Kidney (tissue), 14 donors: Measurements from ENCODE around the gene REG3A. TPM values are rescaled to one million over a fixed set of nuclear protein-coding genes. Genes with fewer than 3 reads are reported as not detected.

ENCODE experiments used
- DNase-seq, 5 donors: peaks; one replicate each; pipeline ENCODE4 v3.0.0-alpha.2; 2013 to 2020
- FAIRE-seq: peaks from 2 replicates; lab custom pipeline; 2012; peaks lifted over from hg19 to GRCh38; lab: Jason Lieb, UNC
- H3K27ac ChIP-seq, 2 donors: one replicate each; pipeline ENCODE4 v1.7.0; 2013; ENCODE audit warnings: low read depth in 2 of 2, low read length in 2 of 2, inconsistent platforms in 1 of 2
- H3K27me3 ChIP-seq: one replicate; pipeline ENCODE4 v1.7.1; 2013; ENCODE audit warnings: low read length, inconsistent platforms; ENCODE audit not compliant: control insufficient read depth, insufficient read depth
- H3K36me3 ChIP-seq, 3 donors: one replicate each; pipeline versions ENCODE4 v1.7.0 to v1.7.1; 2013; ENCODE audit warnings: low read length in 3 of 3, control low read depth in 1 of 3, inconsistent platforms in 1 of 3; ENCODE audit not compliant: insufficient read depth in 3 of 3, control insufficient read depth in 2 of 3
- H3K4me1 ChIP-seq, 3 donors: one replicate each; pipeline versions ENCODE4 v1.7.0 to v1.7.1; 2013; ENCODE audit warnings: low read length in 3 of 3, inconsistent platforms in 1 of 3, low read depth in 1 of 3; ENCODE audit not compliant: control insufficient read depth in 2 of 3, insufficient read depth in 2 of 3
- H3K4me3 ChIP-seq, 3 donors: one replicate each; pipeline versions ENCODE4 v1.7.0 to v1.8.1; 2013; ENCODE audit warnings: low read length in 3 of 3, control low read depth in 1 of 3, inconsistent platforms in 1 of 3
- H3K9ac ChIP-seq, 3 donors: one replicate each; pipeline versions ENCODE4 v1.7.0 to v1.7.1; 2013; ENCODE audit warnings: low read length in 3 of 3, control low read depth in 1 of 3, inconsistent platforms in 1 of 3
- H3K9me3 ChIP-seq, 3 donors: one replicate each; pipeline versions ENCODE4 v1.7.0 to v1.7.1; 2013; ENCODE audit warnings: low read length in 3 of 3, control low read depth in 1 of 3, inconsistent platforms in 1 of 3; ENCODE audit not compliant: control insufficient read depth in 2 of 3, insufficient read depth in 1 of 3
- CTCF ChIP-seq: IDR thresholded peaks from 3 replicates; pipeline ENCODE4 v1.5.1; 2012; ENCODE audit warnings: mild to moderate bottlenecking, moderate library complexity, borderline replicate concordance; ENCODE audit not compliant: insufficient read depth; ENCODE audit errors: extremely low read depth
- intact Hi-C: fragments of 100-400 bp; cut with DNase I; formaldehyde crosslinking; loops from one replicate; pipeline ENCODE4 v1.11.1; 2022
- polyA plus RNA-seq: library from polyadenylated mRNA; stranded (reverse); fragments of 350-450 nt; fragmentation: Illumina TruSeq; extraction: RNeasy Lipid Tissue Mini Kit (QIAGEN cat#74804); gene quantifications from one replicate; pipeline ENCODE4 v1.2.3, GENCODE V29; 2014; ENCODE audit warnings: low read depth, low replicate concordance; ENCODE audit not compliant: insufficient read depth
- total RNA-seq: library from RNA; stranded (reverse); fragmentation: NEBNext Ultra II Directional; extraction: Animal tissue kit (Norgen Biotek cat#: 25700); gene quantifications from one replicate; pipeline ENCODE4 v1.2.1, GENCODE V29; 2021
- donor health status: control.
- donor health status: control.
- donor health status: control.
- donor health status: control.
- donor health status: control.
- donor health status: DM: yes; HTN: yes; CAD: no.
- donor health status: Normal renal cell carcinoma (clear cell type).

Gene REG3A
- total and polyA plus RNA-seq, 2 donors from 2014 or later: not detected

- FAIRE-seq (no peak), DNase-seq (no peak)
- Histone ChIP-seq H3K9me3 (no peaks in the 10 kb centered on the region), H3K27ac (no peak overlapping the region), H3K4me3 (no peak overlapping the region), H3K27me3 (no peaks in the 10 kb centered on the region), H3K9ac (no peak overlapping the region), H3K4me1 (no peaks in the 10 kb centered on the region), H3K36me3 (no peaks in the 10 kb centered on the region)
- no peak for TF ChIP-seq CTCF
- intact Hi-C loops: no loop called here
These were observed 34.4 kb downstream of the REG3A start for GRCh38 chr2:79124907-79125720.

- no peaks in the 10 kb centered on the region for H3K4me1 ChIP-seq
- H3K36me3 ChIP-seq: no peaks in the 10 kb centered on the region
- no peak overlapping the region for H3K9ac ChIP-seq
- no peak for TF ChIP-seq CTCF
- DNase-seq (no peak), FAIRE-seq (no peak)
- H3K4me3 ChIP-seq: no peak overlapping the region
- no peaks in the 10 kb centered on the region for H3K27me3 ChIP-seq
- H3K9me3 ChIP-seq: no peaks in the 10 kb centered on the region
- intact Hi-C loops: no loop called here
- no peak overlapping the region for H3K27ac ChIP-seq
These were observed 36.9 kb downstream of the REG3A start for GRCh38 chr2:79122676-79123075.

GRCh38 chr2:79120194-79120713 lies 39.3 kb downstream of the REG3A start, which contains the start of gene REG1A:
Gene REG1A, plus strand, starts transcription at chr2:79120488. Its CDS starts 374 bp downstream, at chr2:79120862.
- no peaks in the 10 kb centered on the region for H3K4me1 ChIP-seq
- FAIRE-seq (no peak), DNase-seq (no peak)
- no peak for TF ChIP-seq CTCF
- H3K27me3 ChIP-seq: no peaks in the 10 kb centered on the region
- no peak within 1 kb of the TSS for H3K4me3 ChIP-seq
- H3K36me3 ChIP-seq: no peaks in the 10 kb centered on the region
- H3K9me3 ChIP-seq: no peaks in the 10 kb centered on the region
- H3K27ac ChIP-seq: no peak within 1 kb of the TSS
- intact Hi-C loops: no loop called here
- no peak within 1 kb of the TSS for H3K9ac ChIP-seq
